Prostate gland (tissue), 2 donors: ENCODE measurements around the gene ACAD10. TPM values are rescaled to one million over a fixed set of nuclear protein-coding genes. Genes with fewer than 3 reads are reported as not detected.
"Not testable (repeated sequence)": the region's sequence is repeated elsewhere in the genome, so short reads cannot be mapped to it uniquely, and the experiment has no call there.

Experiments
- DNase-seq: peaks from one replicate; pipeline ENCODE4 v3.0.0-alpha.2; 2019; ENCODE audit warnings: low spot score
- H3K27ac ChIP-seq, 2 donors: fragments of 200-600 bp; sonication (generic); 2 replicates each; pipeline ENCODE4 v1.5.1; 2017 to 2019
- H3K27me3 ChIP-seq: fragments of 200-600 bp; sonication (generic); replicated peaks from 2 replicates; pipeline ENCODE4 v1.5.1; 2019; ENCODE audit not compliant: insufficient read depth
- H3K36me3 ChIP-seq, 2 donors: fragments of 200-600 bp; sonication (generic); 1 replicate in 1 of 2; 2 replicates in 1 of 2; pipeline versions ENCODE4 v1.5.1 to v1.8.1; 2017 to 2019
- H3K4me1 ChIP-seq: fragments of 200-600 bp; sonication (generic); replicated peaks from 2 replicates; pipeline ENCODE4 v1.5.1; 2019
- H3K4me3 ChIP-seq, 2 donors: fragments of 200-600 bp; sonication (generic); 2 replicates each; pipeline ENCODE4 v1.5.1; 2017 to 2019
- H3K9me3 ChIP-seq: fragments of 200-600 bp; sonication (generic); 2 replicates; pipeline ENCODE4 v1.5.1; 2017
- CTCF ChIP-seq, 4 experiments: fragments of 200-600 bp in 2 of 4; fragments of 450-650 bp in 2 of 4; sonication (generic) in 2 of 4; IDR thresholded peaks; 1 replicate in 3 of 4; 2 replicates in 1 of 4; pipeline ENCODE4 v1.5.1; 2016 to 2019; ENCODE audit warnings: antibody characterized with exemption in 4 of 4, mild to moderate bottlenecking in 2 of 4, moderate library complexity in 2 of 4
- POLR2A ChIP-seq: fragments of 450-650 bp; IDR thresholded peaks from one replicate; pipeline ENCODE4 v1.6.1; 2016; ENCODE audit warnings: antibody characterized with exemption, mild to moderate bottlenecking
- POLR2AphosphoS5 ChIP-seq: sonication (generic); formaldehyde crosslinking; IDR thresholded peaks from one replicate; pipeline ENCODE4 v1.6.1; 2017; ENCODE audit warnings: antibody characterized with exemption
- WGBS: methylation state at CpG from one replicate; pipeline ENCODE4 v1.1.5; 2018; 5-methylcytosine and 5-hydroxymethylcytosine counted together
- intact Hi-C: fragments of 100-400 bp; cut with DNase I; formaldehyde crosslinking; loops from one replicate; pipeline ENCODE4 v1.14.2; 2022
- total RNA-seq, 2 donors: library from RNA; depleted of rRNA; stranded (reverse); fragments of >200 nt; gene quantifications; one replicate each; pipeline ENCODE4 v1.1.0, GENCODE V29; 2016

ACAD10 gene
- total RNA-seq, 2 donors from 2014 or later = 36.8 to 37.5 TPM

- Histone ChIP-seq H3K4me3 (no peak overlapping the region), H3K27ac (no peak overlapping the region), H3K36me3 (no peaks in the 10 kb centered on the region), H3K4me1 (no peaks in the 10 kb centered on the region), H3K27me3 (no peaks in the 10 kb centered on the region), H3K9me3 (no peaks in the 10 kb centered on the region)
- 91% methylated on average over 8 of the region's 8 CpGs for WGBS
- TF ChIP-seq CTCF (IDR thresholded peaks at IDR 0.05) = no peak
- no peak for TF ChIP-seq POLR2AphosphoS5
- TF ChIP-seq POLR2A = no peak
- no peak for DNase-seq
- intact Hi-C loops = no loop called here
These were observed 47.6 kb downstream of the ACAD10 start for GRCh38 chr12:111733340-111733915.

- H3K27ac ChIP-seq, H3K4me3 ChIP-seq, H3K4me1 ChIP-seq, intact Hi-C loops, H3K9me3 ChIP-seq, DNase-seq, H3K27me3 ChIP-seq, H3K36me3 ChIP-seq: not testable (repeated sequence)
- WGBS = 96% methylated on average over 9 of the region's 9 CpGs
These were observed 53.7 kb downstream of the ACAD10 start for GRCh38 chr12:111739524-111739923.

- H3K4me3 ChIP-seq = no peak overlapping the region
- 19% methylated on average over 4 of the region's 4 CpGs for WGBS
- peak overlapping the region; percentile 28 to 37 for H3K27ac ChIP-seq
- H3K27me3 ChIP-seq = no peaks in the 10 kb centered on the region
- no peaks in the 10 kb centered on the region for H3K9me3 ChIP-seq
- DNase-seq = no peak
- peaks cover 6 to 7% of the 10 kb centered on the region in 2 donors for H3K36me3 ChIP-seq
- no peak for TF ChIP-seq POLR2A
- no peak for TF ChIP-seq POLR2AphosphoS5
- TF ChIP-seq CTCF (IDR thresholded peaks at IDR 0.05) = no peak
- intact Hi-C loops = no loop called here
- no peaks in the 10 kb centered on the region for H3K4me1 ChIP-seq
These were observed 55.5 kb downstream of the ACAD10 start for GRCh38 chr12:111741235-111741812.

- intact Hi-C loops = no loop called here
- WGBS = 82% methylated on average over 4 of the region's 4 CpGs
- no peaks in the 10 kb centered on the region for H3K9me3 ChIP-seq
- H3K36me3 ChIP-seq = peaks cover 6 to 7% of the 10 kb centered on the region in 2 donors
- no peak for TF ChIP-seq POLR2AphosphoS5
- TF ChIP-seq POLR2A = no peak
- TF ChIP-seq CTCF (IDR thresholded peaks at IDR 0.05) = no peak
- H3K4me1 ChIP-seq = no peaks in the 10 kb centered on the region
- H3K27ac ChIP-seq = no peak overlapping the region
- H3K27me3 ChIP-seq = no peaks in the 10 kb centered on the region
- no peak overlapping the region for H3K4me3 ChIP-seq
- DNase-seq = no peak
These were observed 59.4 kb downstream of the ACAD10 start for GRCh38 chr12:111745211-111745610.

- Histone ChIP-seq H3K27ac (no peak overlapping the region), H3K9me3 (no peaks in the 10 kb centered on the region), H3K4me1 (no peaks in the 10 kb centered on the region), H3K4me3 (no peak overlapping the region), H3K36me3 (peaks cover 6 to 7% of the 10 kb centered on the region in 2 donors), H3K27me3 (no peaks in the 10 kb centered on the region)
- no peak for DNase-seq
- TF ChIP-seq POLR2A = no peak
- no peak for TF ChIP-seq POLR2AphosphoS5
- TF ChIP-seq CTCF (IDR thresholded peaks at IDR 0.05) = no peak
- intact Hi-C loops = no loop called here
- 81% methylated on average over 9 of the region's 9 CpGs for WGBS
These were observed 61.5 kb downstream of the ACAD10 start for GRCh38 chr12:111747333-111747732.
